ENCODE measurements around the gene PTPRN2.

The PTPRN2 gene

GRCh38 chr7:157656195-157656769 is 931.3 kb downstream of the PTPRN2 start:
- peak; percentile 20 for DNase-seq

GRCh38 chr7:157654350-157654749 is 933.3 kb downstream of the PTPRN2 start:
- no peak for DNase-seq

GRCh38 chr7:157653827-157654207 is 933.8 kb downstream of the PTPRN2 start:
- no peak for DNase-seq

- DNase-seq: peak; percentile 34
Measured at GRCh38 chr7:157652954-157653826, 934.4 kb downstream of the PTPRN2 start.

GRCh38 chr7:157652161-157652953 is 935.3 kb downstream of the PTPRN2 start:
- DNase-seq: no peak

- no peak for DNase-seq
Measured at GRCh38 chr7:157651366-157652160, 936.1 kb downstream of the PTPRN2 start.

- no peak for DNase-seq
Measured at GRCh38 chr7:157650801-157651200, 936.8 kb downstream of the PTPRN2 start.

- no peak for DNase-seq
Measured at GRCh38 chr7:157650131-157650631, 937.4 kb downstream of the PTPRN2 start.

GRCh38 chr7:157646551-157646950 is 941.1 kb downstream of the PTPRN2 start:
- DNase-seq: no peak

GRCh38 chr7:157645539-157645938 is 942.1 kb downstream of the PTPRN2 start:
- DNase-seq: no peak

- DNase-seq: no peak
Measured at GRCh38 chr7:157644946-157645345, 942.7 kb downstream of the PTPRN2 start.

- no peak for DNase-seq
Measured at GRCh38 chr7:157643525-157643970, 944.1 kb downstream of the PTPRN2 start.

- DNase-seq: no peak
Measured at GRCh38 chr7:157641866-157642265, 945.8 kb downstream of the PTPRN2 start.

GRCh38 chr7:157640144-157640543 is 947.5 kb downstream of the PTPRN2 start:
- DNase-seq: no peak

GRCh38 chr7:157638563-157638962 is 949.1 kb downstream of the PTPRN2 start:
- no peak for DNase-seq

GRCh38 chr7:157637216-157637949 is 950.2 kb downstream of the PTPRN2 start:
- DNase-seq: no peak

- no peak for DNase-seq
Measured at GRCh38 chr7:157635669-157636068, 952.0 kb downstream of the PTPRN2 start.

GRCh38 chr7:157635148-157635500 is 952.5 kb downstream of the PTPRN2 start:
- no peak for DNase-seq

GRCh38 chr7:157634401-157635147 is 953.0 kb downstream of the PTPRN2 start:
- DNase-seq: no peak

- no peak for DNase-seq
Measured at GRCh38 chr7:157633465-157634185, 954.0 kb downstream of the PTPRN2 start.
